Measurements from ENCODE around the gene FGD4. TPM values are rescaled to one million over a fixed set of nuclear protein-coding genes. Genes with fewer than 3 reads are reported as not detected.

The FGD4 gene
- total and polyA plus RNA-seq, 2 donors from 2014 or later = 4.9 to 55.5 TPM

DNA sequence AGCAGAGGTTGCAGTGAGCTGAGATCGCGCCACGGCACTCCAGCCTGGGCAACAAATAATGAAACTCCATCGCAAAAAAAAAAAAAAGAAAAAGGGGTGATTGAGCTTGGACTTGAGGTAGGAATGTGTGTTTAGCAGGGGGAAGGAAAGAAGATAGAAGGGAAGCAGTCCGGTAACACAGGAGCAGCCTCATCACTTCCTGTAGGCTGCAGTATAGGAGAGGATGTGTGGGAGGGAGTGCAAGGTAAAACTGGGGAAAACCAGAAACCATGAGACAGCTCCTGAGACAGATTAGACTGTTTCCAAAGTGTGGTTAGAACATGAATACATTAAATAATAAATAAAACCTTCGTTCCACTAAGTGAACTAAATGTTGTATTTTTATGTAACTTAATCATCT, 49.2 kb downstream of the FGD4 start:
- Histone ChIP-seq H3K36me3 (ENCODE audit: control insufficient read depth in 2 of 3, insufficient read depth in 3 of 3, low read length in 3 of 3) (no peaks in the 10 kb centered on the region), H3K27me3 (ENCODE audit: control insufficient read depth, insufficient read depth, low read length) (no peaks in the 10 kb centered on the region), H3K4me3 (ENCODE audit: low read length in 3 of 3) (no peak overlapping the region), H3K9me3 (ENCODE audit: control insufficient read depth in 2 of 3, insufficient read depth in 1 of 3, low read length in 3 of 3) (no peaks in the 10 kb centered on the region), H3K4me1 (ENCODE audit: control insufficient read depth in 2 of 3, insufficient read depth in 2 of 3, low read depth in 1 of 3, low read length in 3 of 3) (peaks cover 5 to 18% (median 17%) of the 10 kb centered on the region in 3 donors), H3K9ac (ENCODE audit: low read length in 3 of 3) (no peak overlapping the region), H3K27ac (ENCODE audit: low read depth in 2 of 2, low read length in 2 of 2) (no peak overlapping the region)
- intact Hi-C loops (cut with DNase I) = no loop called here
- FAIRE-seq = no peak
- DNase-seq = no peak
- TF ChIP-seq, protein P1, sequence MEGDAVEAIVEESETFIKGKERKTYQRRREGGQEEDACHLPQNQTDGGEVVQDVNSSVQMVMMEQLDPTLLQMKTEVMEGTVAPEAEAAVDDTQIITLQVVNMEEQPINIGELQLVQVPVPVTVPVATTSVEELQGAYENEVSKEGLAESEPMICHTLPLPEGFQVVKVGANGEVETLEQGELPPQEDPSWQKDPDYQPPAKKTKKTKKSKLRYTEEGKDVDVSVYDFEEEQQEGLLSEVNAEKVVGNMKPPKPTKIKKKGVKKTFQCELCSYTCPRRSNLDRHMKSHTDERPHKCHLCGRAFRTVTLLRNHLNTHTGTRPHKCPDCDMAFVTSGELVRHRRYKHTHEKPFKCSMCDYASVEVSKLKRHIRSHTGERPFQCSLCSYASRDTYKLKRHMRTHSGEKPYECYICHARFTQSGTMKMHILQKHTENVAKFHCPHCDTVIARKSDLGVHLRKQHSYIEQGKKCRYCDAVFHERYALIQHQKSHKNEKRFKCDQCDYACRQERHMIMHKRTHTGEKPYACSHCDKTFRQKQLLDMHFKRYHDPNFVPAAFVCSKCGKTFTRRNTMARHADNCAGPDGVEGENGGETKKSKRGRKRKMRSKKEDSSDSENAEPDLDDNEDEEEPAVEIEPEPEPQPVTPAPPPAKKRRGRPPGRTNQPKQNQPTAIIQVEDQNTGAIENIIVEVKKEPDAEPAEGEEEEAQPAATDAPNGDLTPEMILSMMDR (IDR thresholded peaks at IDR 0.05; ENCODE audit: borderline replicate concordance, extremely low read depth, insufficient read depth) = no peak

GRCh38 chr12:32450363-32450762, 51.0 kb downstream of the FGD4 start:
- FAIRE-seq = no peak
- DNase-seq = no peak
- H3K27ac ChIP-seq (ENCODE audit: low read depth in 2 of 2, low read length in 2 of 2) = no peak overlapping the region

GRCh38 chr12:32450768-32451167, 51.4 kb downstream of the FGD4 start:
- H3K4me3 ChIP-seq (ENCODE audit: low read length in 3 of 3) = no peak overlapping the region
- FAIRE-seq (no peak), DNase-seq (no peak)
- no peaks in the 10 kb centered on the region for H3K9me3 ChIP-seq (ENCODE audit: control insufficient read depth in 2 of 3, insufficient read depth in 1 of 3, low read length in 3 of 3)
- peaks cover 5 to 29% (median 15%) of the 10 kb centered on the region in 3 donors for H3K4me1 ChIP-seq (ENCODE audit: control insufficient read depth in 2 of 3, insufficient read depth in 2 of 3, low read depth in 1 of 3, low read length in 3 of 3)
- H3K9ac ChIP-seq (ENCODE audit: low read length in 3 of 3) = no peak overlapping the region
- TF ChIP-seq, protein P1 (IDR thresholded peaks at IDR 0.05; ENCODE audit: borderline replicate concordance, extremely low read depth, insufficient read depth) = no peak
- no peaks in the 10 kb centered on the region for H3K36me3 ChIP-seq (ENCODE audit: control insufficient read depth in 2 of 3, insufficient read depth in 3 of 3, low read length in 3 of 3)
- intact Hi-C loops (cut with DNase I) = loop anchor here (10.0 kb wide), 1 partner anchor 204 kb away; no protein-coding TSS in a partner anchor
- H3K27ac ChIP-seq (ENCODE audit: low read depth in 2 of 2, low read length in 2 of 2) = no peak overlapping the region
- H3K27me3 ChIP-seq (ENCODE audit: control insufficient read depth, insufficient read depth, low read length) = no peaks in the 10 kb centered on the region

More at GRCh38 chr12:32450363-32450762, 51.0 kb downstream of the FGD4 start:
- TF ChIP-seq, protein P1 (IDR thresholded peaks at IDR 0.05; ENCODE audit: borderline replicate concordance, extremely low read depth, insufficient read depth) = no peak
- H3K27me3 ChIP-seq (ENCODE audit: control insufficient read depth, insufficient read depth, low read length) = no peaks in the 10 kb centered on the region
- H3K9me3 ChIP-seq (ENCODE audit: control insufficient read depth in 2 of 3, insufficient read depth in 1 of 3, low read length in 3 of 3) = no peaks in the 10 kb centered on the region
- no peak overlapping the region for H3K4me3 ChIP-seq (ENCODE audit: low read length in 3 of 3)
- no peak overlapping the region for H3K9ac ChIP-seq (ENCODE audit: low read length in 3 of 3)
- intact Hi-C loops (cut with DNase I) = loop anchor here (10.0 kb wide), 1 partner anchor 204 kb away; no protein-coding TSS in a partner anchor
- H3K4me1 ChIP-seq (ENCODE audit: control insufficient read depth in 2 of 3, insufficient read depth in 2 of 3, low read depth in 1 of 3, low read length in 3 of 3) = peaks cover 5 to 28% (median 17%) of the 10 kb centered on the region in 3 donors
- H3K36me3 ChIP-seq (ENCODE audit: control insufficient read depth in 2 of 3, insufficient read depth in 3 of 3, low read length in 3 of 3) = no peaks in the 10 kb centered on the region

GRCh38 chr12:32451816-32452215, 52.5 kb downstream of the FGD4 start:
- no peak overlapping the region for H3K27ac ChIP-seq (ENCODE audit: low read depth in 2 of 2, low read length in 2 of 2)
- FAIRE-seq (no peak), DNase-seq (no peak)
- no peak overlapping the region for H3K4me3 ChIP-seq (ENCODE audit: low read length in 3 of 3)
- no peaks in the 10 kb centered on the region for H3K36me3 ChIP-seq (ENCODE audit: control insufficient read depth in 2 of 3, insufficient read depth in 3 of 3, low read length in 3 of 3)
- intact Hi-C loops (cut with DNase I) = loop anchor here (10.0 kb wide), 1 partner anchor 203 kb away; no protein-coding TSS in a partner anchor
- no peak overlapping the region for H3K9ac ChIP-seq (ENCODE audit: low read length in 3 of 3)
- H3K4me1 ChIP-seq (ENCODE audit: control insufficient read depth in 2 of 3, insufficient read depth in 2 of 3, low read depth in 1 of 3, low read length in 3 of 3) = peaks cover 0 to 28% (median 11%) of the 10 kb centered on the region in 3 donors
- TF ChIP-seq, protein P1 (IDR thresholded peaks at IDR 0.05; ENCODE audit: borderline replicate concordance, extremely low read depth, insufficient read depth) = no peak
- no peaks in the 10 kb centered on the region for H3K27me3 ChIP-seq (ENCODE audit: control insufficient read depth, insufficient read depth, low read length)
- no peaks in the 10 kb centered on the region for H3K9me3 ChIP-seq (ENCODE audit: control insufficient read depth in 2 of 3, insufficient read depth in 1 of 3, low read length in 3 of 3)

All from kidney (tissue), 14 donors.